HG03039 (cell line): ENCODE measurements around the gene FAAP20.

Experiments used
- ATAC-seq: cut with Tn5 transposase; IDR thresholded peaks from one replicate; pipeline ENCODE4 v1.9.1; 2021; ENCODE audit warnings: mild to moderate bottlenecking, moderate library complexity; ENCODE audit not compliant: unreplicated experiment

The FAAP20 gene

GRCh38 chr1:2194319-2194897 lies at the start of gene FAAP20:
Gene FAAP20 (minus strand): TSS chr1:2194772. CDS start chr1:2194749, 23 bp downstream.
- peak; percentile 37 for ATAC-seq

- no peak for ATAC-seq
These were observed 48.5 kb upstream of the FAAP20 start for GRCh38 chr1:2242814-2243725.

- no peak for ATAC-seq
These were observed 47.2 kb upstream of the FAAP20 start for GRCh38 chr1:2241820-2242219.

- ATAC-seq, result no peak
These were observed 45.9 kb upstream of the FAAP20 start for GRCh38 chr1:2240270-2241156.

- ATAC-seq, result no peak
These were observed 44.9 kb upstream of the FAAP20 start for GRCh38 chr1:2239384-2239985.

GRCh38 chr1:2239013-2239370 lies 44.4 kb upstream of the FAAP20 start:
- no peak for ATAC-seq

GRCh38 chr1:2238361-2239012 lies 43.9 kb upstream of the FAAP20 start:
- no peak for ATAC-seq

- no peak for ATAC-seq
These were observed 43.2 kb upstream of the FAAP20 start for GRCh38 chr1:2237773-2238172.

- no peak for ATAC-seq
These were observed 42.4 kb upstream of the FAAP20 start for GRCh38 chr1:2236695-2237677.

- no peak for ATAC-seq
These were observed 40.9 kb upstream of the FAAP20 start for GRCh38 chr1:2235300-2235998.

GRCh38 chr1:2234762-2235113 lies 40.2 kb upstream of the FAAP20 start:
- no peak for ATAC-seq

- ATAC-seq, result no peak
These were observed 39.6 kb upstream of the FAAP20 start for GRCh38 chr1:2233997-2234761.

- ATAC-seq, result no peak
These were observed 38.9 kb upstream of the FAAP20 start for GRCh38 chr1:2233468-2233867.

GRCh38 chr1:2232916-2233438 lies 38.4 kb upstream of the FAAP20 start:
- ATAC-seq, result no peak

GRCh38 chr1:2232255-2232915 lies 37.8 kb upstream of the FAAP20 start:
- no peak for ATAC-seq

GRCh38 chr1:2231532-2232254 lies 37.1 kb upstream of the FAAP20 start:
- no peak for ATAC-seq
